GM12801 (cell line): ENCODE data around the gene MFAP4.

ENCODE experiments used
- TF ChIP-seq, protein P1 (sequence below): IDR thresholded peaks from one replicate; pipeline ENCODE4 v1.5.1; 2011; ENCODE audit warnings: control low read depth; ENCODE audit not compliant: insufficient read length; ENCODE audit errors: extremely low read depth

The MFAP4 gene

GRCh38 chr17:19365499-19365817 is 21.5 kb downstream of the MFAP4 start:
- TF ChIP-seq, protein P1, sequence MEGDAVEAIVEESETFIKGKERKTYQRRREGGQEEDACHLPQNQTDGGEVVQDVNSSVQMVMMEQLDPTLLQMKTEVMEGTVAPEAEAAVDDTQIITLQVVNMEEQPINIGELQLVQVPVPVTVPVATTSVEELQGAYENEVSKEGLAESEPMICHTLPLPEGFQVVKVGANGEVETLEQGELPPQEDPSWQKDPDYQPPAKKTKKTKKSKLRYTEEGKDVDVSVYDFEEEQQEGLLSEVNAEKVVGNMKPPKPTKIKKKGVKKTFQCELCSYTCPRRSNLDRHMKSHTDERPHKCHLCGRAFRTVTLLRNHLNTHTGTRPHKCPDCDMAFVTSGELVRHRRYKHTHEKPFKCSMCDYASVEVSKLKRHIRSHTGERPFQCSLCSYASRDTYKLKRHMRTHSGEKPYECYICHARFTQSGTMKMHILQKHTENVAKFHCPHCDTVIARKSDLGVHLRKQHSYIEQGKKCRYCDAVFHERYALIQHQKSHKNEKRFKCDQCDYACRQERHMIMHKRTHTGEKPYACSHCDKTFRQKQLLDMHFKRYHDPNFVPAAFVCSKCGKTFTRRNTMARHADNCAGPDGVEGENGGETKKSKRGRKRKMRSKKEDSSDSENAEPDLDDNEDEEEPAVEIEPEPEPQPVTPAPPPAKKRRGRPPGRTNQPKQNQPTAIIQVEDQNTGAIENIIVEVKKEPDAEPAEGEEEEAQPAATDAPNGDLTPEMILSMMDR, result no peak

GRCh38 chr17:19364699-19365498 is 22.1 kb downstream of the MFAP4 start:
- TF ChIP-seq, protein P1, result no peak

- TF ChIP-seq, protein P1, result no peak
These were observed 23.4 kb downstream of the MFAP4 start for GRCh38 chr17:19363460-19364035.

- TF ChIP-seq, protein P1, result no peak
These were observed 23.9 kb downstream of the MFAP4 start for GRCh38 chr17:19363114-19363438.

GRCh38 chr17:19362277-19363113 is 24.5 kb downstream of the MFAP4 start, which contains the start of gene B9D1:
Gene B9D1 (minus strand): TSS chr17:19362723. CDS start chr17:19362569, 154 bp downstream.
- TF ChIP-seq, protein P1, result peak; percentile 42

- TF ChIP-seq, protein P1, result no peak
These were observed 25.1 kb downstream of the MFAP4 start for GRCh38 chr17:19361944-19362276.

DNA sequence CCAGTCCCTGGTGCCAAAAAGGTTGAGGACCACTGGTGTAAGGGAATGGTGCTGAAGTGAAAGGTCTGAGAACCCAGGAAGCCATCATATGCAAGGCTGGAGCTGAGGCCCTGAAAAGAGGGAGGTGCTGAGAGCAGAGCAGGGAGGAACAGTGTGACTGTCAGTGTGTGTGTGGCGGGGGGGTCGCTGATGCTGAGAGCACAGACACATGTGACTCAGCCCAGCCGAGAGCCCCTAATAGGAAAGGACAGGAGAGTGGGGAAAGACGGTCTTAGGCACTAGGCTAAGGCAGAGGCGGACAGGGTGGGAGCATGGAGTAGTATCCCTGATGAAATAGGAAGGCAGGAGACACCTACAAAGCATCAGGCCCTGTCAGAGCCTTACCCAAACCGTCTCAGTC is 25.7 kb downstream of the MFAP4 start:
- TF ChIP-seq, protein P1, result no peak
